ENCODE measurements around the gene RNF38. TPM values are rescaled to one million over a fixed set of nuclear protein-coding genes. Genes with fewer than 3 reads are reported as not detected.

The RNF38 gene
- total and polyA plus RNA-seq, 7 donors: 7.6 to 36.9 (median 18.7) TPM

- peak overlapping the region; percentile 92 for H3K4me3 ChIP-seq
- H3K4me1 ChIP-seq: peaks cover 43% of the 10 kb centered on the region
- H3K9me3 ChIP-seq: no peaks in the 10 kb centered on the region
- intact Hi-C loops (cut with DNase I): no loop called here
- ATAC-seq (no peak), DNase-seq (no peak)
- no peak for TF ChIP-seq CTCF (IDR thresholded peaks at IDR 0.05)
- H3K27ac ChIP-seq: peak overlapping the region; percentile 95
- no peaks in the 10 kb centered on the region for H3K36me3 ChIP-seq (ENCODE audit: insufficient read depth in 1 of 2, low read depth in 1 of 2)
- WGBS, 3 donors: 61 to 72% (median 69%) methylated on average over 3 of the region's 3 CpGs
- H3K27me3 ChIP-seq (ENCODE audit: insufficient read depth in 3 of 3, low read length in 2 of 3): no peaks in the 10 kb centered on the region
These were observed 1.9 kb upstream of the RNF38 start for GRCh38 chr9:36401897-36402480.

GRCh38 chr9:36401164-36401740 lies 1.2 kb upstream of the RNF38 start:
- Histone ChIP-seq H3K36me3 (ENCODE audit: insufficient read depth in 1 of 2, low read depth in 1 of 2) (no peaks in the 10 kb centered on the region), H3K27ac (peak overlapping the region; percentile 95), H3K27me3 (ENCODE audit: insufficient read depth in 3 of 3, low read length in 2 of 3) (no peaks in the 10 kb centered on the region), H3K4me1 (peaks cover 51% of the 10 kb centered on the region), H3K9me3 (no peaks in the 10 kb centered on the region), H3K4me3 (peak overlapping the region; percentile 92)
- DNase-seq (no peak), ATAC-seq (peak; percentile 89 to 91 (median 90))
- intact Hi-C loops (cut with DNase I): no loop called here
- 1 to 2% (median 1%) methylated on average over 29 to 33 of the region's 33 CpGs for WGBS, 3 donors
- no peak for TF ChIP-seq CTCF (IDR thresholded peaks at IDR 0.05)

- Histone ChIP-seq H3K4me1 (peaks cover 54% of the 10 kb centered on the region), H3K4me3 (peak overlapping the region; percentile 92), H3K9me3 (no peaks in the 10 kb centered on the region), H3K36me3 (ENCODE audit: insufficient read depth in 1 of 2, low read depth in 1 of 2) (no peaks in the 10 kb centered on the region), H3K27ac (peak overlapping the region; percentile 95), H3K27me3 (ENCODE audit: insufficient read depth in 3 of 3, low read length in 2 of 3) (no peaks in the 10 kb centered on the region)
- TF ChIP-seq CTCF (IDR thresholded peaks at IDR 0.05): no peak
- ATAC-seq (peak; percentile 91 to 95 (median 94)), DNase-seq (peak; percentile 90 to 94)
- 0 to 1% (median 1%) methylated on average over 60 to 111 of the region's 111 CpGs for WGBS, 3 donors
- intact Hi-C loops (cut with DNase I): no loop called here
These were observed 479 bp upstream of the RNF38 start for GRCh38 chr9:36400332-36401163.

- Histone ChIP-seq H3K27ac (peak overlapping the region; percentile 95), H3K4me1 (peaks cover 66% of the 10 kb centered on the region), H3K4me3 (peak overlapping the region; percentile 92)
These were observed 1.3 kb downstream of the RNF38 start for GRCh38 chr9:36398745-36399144.

More at GRCh38 chr9:36398745-36399144, 1.3 kb downstream of the RNF38 start:
- no peak for DNase-seq
- intact Hi-C loops (cut with DNase I): no loop called here
- no peaks in the 10 kb centered on the region for H3K36me3 ChIP-seq (ENCODE audit: insufficient read depth in 1 of 2, low read depth in 1 of 2)
- TF ChIP-seq CTCF (IDR thresholded peaks at IDR 0.05): no peak
- H3K9me3 ChIP-seq: no peaks in the 10 kb centered on the region
- no peak for ATAC-seq
- no peaks in the 10 kb centered on the region for H3K27me3 ChIP-seq (ENCODE audit: insufficient read depth in 3 of 3, low read length in 2 of 3)

Data from psoas muscle (tissue), 8 donors.